ENCODE measurements around the gene KLF4. TPM values are rescaled to one million over a fixed set of nuclear protein-coding genes. Genes with fewer than 3 reads are reported as not detected.

The KLF4 gene
- total and polyA plus RNA-seq, 9 donors: 29.2 to 138 (median 46.7) TPM

- intact Hi-C loops (cut with DNase I): no loop called here
- no peaks in the 10 kb centered on the region for H3K4me1 ChIP-seq (ENCODE audit: insufficient read depth)
- 79 to 82% (median 81%) methylated on average over 1 of the region's 1 CpG for WGBS, 3 donors
- no peaks in the 10 kb centered on the region for H3K36me3 ChIP-seq
- no peak for DNase-seq
- H3K9me3 ChIP-seq: no peaks in the 10 kb centered on the region
- H3K27ac ChIP-seq: no peak overlapping the region
- TF ChIP-seq POLR2A (IDR thresholded peaks at IDR 0.05) (no peak), EP300 (IDR thresholded peaks at IDR 0.05) (no peak)
- TF ChIP-seq, protein P1, sequence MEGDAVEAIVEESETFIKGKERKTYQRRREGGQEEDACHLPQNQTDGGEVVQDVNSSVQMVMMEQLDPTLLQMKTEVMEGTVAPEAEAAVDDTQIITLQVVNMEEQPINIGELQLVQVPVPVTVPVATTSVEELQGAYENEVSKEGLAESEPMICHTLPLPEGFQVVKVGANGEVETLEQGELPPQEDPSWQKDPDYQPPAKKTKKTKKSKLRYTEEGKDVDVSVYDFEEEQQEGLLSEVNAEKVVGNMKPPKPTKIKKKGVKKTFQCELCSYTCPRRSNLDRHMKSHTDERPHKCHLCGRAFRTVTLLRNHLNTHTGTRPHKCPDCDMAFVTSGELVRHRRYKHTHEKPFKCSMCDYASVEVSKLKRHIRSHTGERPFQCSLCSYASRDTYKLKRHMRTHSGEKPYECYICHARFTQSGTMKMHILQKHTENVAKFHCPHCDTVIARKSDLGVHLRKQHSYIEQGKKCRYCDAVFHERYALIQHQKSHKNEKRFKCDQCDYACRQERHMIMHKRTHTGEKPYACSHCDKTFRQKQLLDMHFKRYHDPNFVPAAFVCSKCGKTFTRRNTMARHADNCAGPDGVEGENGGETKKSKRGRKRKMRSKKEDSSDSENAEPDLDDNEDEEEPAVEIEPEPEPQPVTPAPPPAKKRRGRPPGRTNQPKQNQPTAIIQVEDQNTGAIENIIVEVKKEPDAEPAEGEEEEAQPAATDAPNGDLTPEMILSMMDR (IDR thresholded peaks at IDR 0.05): no peak
- no peak overlapping the region for H3K4me3 ChIP-seq
- no peaks in the 10 kb centered on the region for H3K27me3 ChIP-seq
These were observed 45.8 kb downstream of the KLF4 start for GRCh38 chr9:107443786-107444185.

DNA sequence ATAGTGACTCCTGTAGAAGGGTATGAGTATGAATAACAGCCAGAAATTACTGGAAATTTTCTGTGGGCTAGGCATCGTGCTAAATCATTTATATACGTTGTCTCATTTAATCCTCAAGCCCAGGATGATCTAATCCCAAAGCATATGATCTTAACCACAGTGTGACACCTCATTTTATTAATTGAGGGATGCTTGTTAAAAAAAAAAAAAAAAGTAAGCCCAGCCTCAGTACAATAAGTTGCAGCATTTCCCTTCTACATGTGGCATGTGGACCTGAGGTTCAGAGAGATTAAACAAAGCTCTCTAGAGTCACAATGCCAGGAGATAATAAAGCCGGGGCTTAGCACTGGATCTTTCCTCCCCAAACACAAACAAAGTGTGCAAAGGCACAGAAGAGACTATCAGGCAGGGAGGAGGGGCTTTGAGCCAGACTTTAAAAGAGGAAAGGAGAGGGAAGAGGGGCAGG is 49.5 kb downstream of the KLF4 start:
- intact Hi-C loops (cut with DNase I): no loop called here
- DNase-seq: no peak
- Histone ChIP-seq H3K4me1 (ENCODE audit: insufficient read depth) (no peaks in the 10 kb centered on the region), H3K27ac (no peak overlapping the region), H3K4me3 (no peak overlapping the region), H3K36me3 (no peaks in the 10 kb centered on the region), H3K27me3 (no peaks in the 10 kb centered on the region), H3K9me3 (no peaks in the 10 kb centered on the region)
- WGBS, 3 donors: 34 to 42% (median 39%) methylated on average over 3 of the region's 3 CpGs
- TF ChIP-seq EP300 (IDR thresholded peaks at IDR 0.05): no peak
- TF ChIP-seq, protein P1 (IDR thresholded peaks at IDR 0.05): no peak
- no peak for TF ChIP-seq POLR2A (IDR thresholded peaks at IDR 0.05)

- no peak overlapping the region for H3K4me3 ChIP-seq
- no peaks in the 10 kb centered on the region for H3K36me3 ChIP-seq
- TF ChIP-seq POLR2A (IDR thresholded peaks at IDR 0.05) (no peak), EP300 (IDR thresholded peaks at IDR 0.05) (no peak)
- TF ChIP-seq, protein P1 (IDR thresholded peaks at IDR 0.05): no peak
These were observed 51.1 kb downstream of the KLF4 start for GRCh38 chr9:107438211-107439031.

DNA sequence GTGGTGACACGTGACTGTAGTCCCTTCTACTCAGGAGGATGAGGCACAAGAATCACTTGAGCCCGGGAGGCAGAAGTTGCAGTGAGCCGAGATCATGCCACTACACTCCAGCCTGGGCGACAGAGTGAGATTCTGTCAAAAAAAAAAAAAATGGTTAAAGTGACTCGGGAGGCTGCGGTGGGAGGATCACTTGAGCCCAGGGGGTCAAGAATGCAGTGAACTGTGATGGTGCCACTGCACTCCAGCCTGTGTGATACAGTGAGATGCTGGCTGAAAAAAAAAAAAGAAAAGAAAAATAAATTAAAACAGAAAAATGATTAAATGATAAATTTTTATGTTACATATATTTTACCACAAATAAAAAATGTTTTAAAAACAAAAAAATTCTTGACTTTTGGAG is 51.9 kb downstream of the KLF4 start:
- WGBS, 3 donors: 68 to 78% (median 72%) methylated on average over 6 of the region's 6 CpGs
- Histone ChIP-seq H3K36me3 (no peaks in the 10 kb centered on the region), H3K4me3 (no peak overlapping the region), H3K27me3 (no peaks in the 10 kb centered on the region), H3K9me3 (no peaks in the 10 kb centered on the region), H3K4me1 (ENCODE audit: insufficient read depth) (no peaks in the 10 kb centered on the region), H3K27ac (no peak overlapping the region)
- TF ChIP-seq, protein P1 (IDR thresholded peaks at IDR 0.05): no peak
- TF ChIP-seq POLR2A (IDR thresholded peaks at IDR 0.05) (no peak), EP300 (IDR thresholded peaks at IDR 0.05) (no peak)
- intact Hi-C loops (cut with DNase I): no loop called here
- no peak for DNase-seq

More at GRCh38 chr9:107438211-107439031, 51.1 kb downstream of the KLF4 start:
- no peak overlapping the region for H3K27ac ChIP-seq
- no peaks in the 10 kb centered on the region for H3K27me3 ChIP-seq
- no peaks in the 10 kb centered on the region for H3K9me3 ChIP-seq
- DNase-seq: no peak
- H3K4me1 ChIP-seq (ENCODE audit: insufficient read depth): no peaks in the 10 kb centered on the region
- 52 to 65% (median 54%) methylated on average over 7 of the region's 7 CpGs for WGBS, 3 donors
- intact Hi-C loops (cut with DNase I): no loop called here
